MCF 10A (cell line): ENCODE measurements around the gene KCNB1. TPM values are rescaled to one million over a fixed set of nuclear protein-coding genes. Genes with fewer than 3 reads are reported as not detected.

Source experiments
- BruUV-seq: library from RNA; stranded (reverse); fragments of 400-500 nt; replicated peaks from 2 replicates; lab custom pipeline; 2021; lab: Mats Ljungman, UMichigan
- CTCF ChIA-PET: fragments of 300-600 bp; sonication (Branson Sonifier 250); formaldehyde crosslinking; extraction: SDS; loops from one replicate; lab custom pipeline; 2021; ENCODE audit warnings: antibody characterized with exemption, inconsistent platforms; lab: Yijun Ruan, JAX
- POLR2A ChIA-PET: fragments of 300-600, 350-650 bp; sonication (Branson Sonifier 250); formaldehyde crosslinking; extraction: SDS; loops from one replicate; lab custom pipeline; 2020; ENCODE audit warnings: antibody characterized with exemption, inconsistent platforms; lab: Yijun Ruan, JAX
- DNase-seq: peaks from one replicate; pipeline ENCODE4 v3.0.0-alpha.2; 2018; ENCODE audit not compliant: unreplicated experiment
- H3K27ac Mint-ChIP-seq: one replicate; pipeline ENCODE4 v1.8.0; 2022; ENCODE audit warnings: mild to moderate bottlenecking, low read depth, mixed read lengths; ENCODE audit not compliant: unreplicated experiment
- H3K27me3 Mint-ChIP-seq: one replicate; pipeline ENCODE4 v1.8.0; 2022; ENCODE audit warnings: mixed read lengths; ENCODE audit not compliant: insufficient read depth, unreplicated experiment
- H3K36me3 Mint-ChIP-seq: one replicate; pipeline ENCODE4 v1.8.0; 2022; ENCODE audit warnings: mild to moderate bottlenecking, moderate library complexity, mixed read lengths; ENCODE audit not compliant: insufficient read depth, unreplicated experiment
- H3K4me1 Mint-ChIP-seq: one replicate; pipeline ENCODE4 v1.8.0; 2022; ENCODE audit warnings: mixed read lengths; ENCODE audit not compliant: insufficient read depth, unreplicated experiment
- H3K4me3 Mint-ChIP-seq: one replicate; pipeline ENCODE4 v1.8.0; 2022; ENCODE audit warnings: mild to moderate bottlenecking, moderate library complexity, mixed read lengths; ENCODE audit not compliant: unreplicated experiment
- H3K9me3 Mint-ChIP-seq: one replicate; pipeline ENCODE4 v1.8.0; 2022; ENCODE audit warnings: mixed read lengths; ENCODE audit not compliant: unreplicated experiment
- CTCF ChIP-seq: fragments of 200-600 bp; IDR thresholded peaks from one replicate; pipeline ENCODE4 v1.8.0; 2022; ENCODE audit warnings: antibody characterized with exemption, mild to moderate bottlenecking; ENCODE audit not compliant: unreplicated experiment
- intact Hi-C: fragments of 100-400 bp; cut with micrococcal nuclease; formaldehyde crosslinking; loops from 2 replicates; pipeline ENCODE4 v1.14.1; 2022
- total RNA-seq: library from RNA; stranded (reverse); gene quantifications from 2 replicates; pipeline ENCODE4 v1.2.3, GENCODE V29; 2022

KCNB1 gene
- total RNA-seq, 1 experiment from 2014 or later, result 2.8 TPM

- intact Hi-C loops, result no loop called here
- no TSS peak for BruUV-seq
- CTCF ChIA-PET, result interaction anchor here (0.5 to 0.8 kb wide), 3 partner anchors 8 to 175 kb away, joined by 3 read pairs; no protein-coding TSS in a partner anchor
- H3K9me3 Mint-ChIP-seq, result no peaks in the 10 kb centered on the region
- no peak overlapping the region for H3K27ac Mint-ChIP-seq
- no peaks in the 10 kb centered on the region for H3K4me1 Mint-ChIP-seq
- H3K36me3 Mint-ChIP-seq, result no peaks in the 10 kb centered on the region
- POLR2A ChIA-PET, result no interaction called here
- no peaks in the 10 kb centered on the region for H3K27me3 Mint-ChIP-seq
- DNase-seq, result no peak
- H3K4me3 Mint-ChIP-seq, result no peak overlapping the region
- no peak for TF ChIP-seq CTCF
Observed at GRCh38 chr20:49518576-49518975, 36.1 kb upstream of the KCNB1 start.

DNA sequence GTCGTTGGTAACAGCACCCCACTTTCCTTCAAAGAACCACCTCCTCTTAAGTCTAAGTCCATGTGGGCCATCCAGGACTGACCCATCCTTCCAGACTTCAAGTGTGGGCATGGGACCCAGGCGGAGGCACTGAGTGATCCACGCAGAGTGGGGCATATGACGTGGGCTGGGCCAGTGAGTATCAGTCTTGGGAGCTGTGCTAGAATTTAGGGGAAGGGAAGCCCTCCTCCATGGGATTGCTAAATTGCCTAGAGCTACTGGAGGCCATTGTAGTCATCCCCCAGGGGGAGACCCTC lies 35.3 kb upstream of the KCNB1 start:
- intact Hi-C loops, result no loop called here
- ChIA-PET POLR2A (no interaction called here), CTCF (interaction anchor here (0.6 to 1.1 kb wide), 2 partner anchors 11 to 41 kb away, joined by 3 read pairs; no protein-coding TSS in a partner anchor)
- no peaks in the 10 kb centered on the region for H3K36me3 Mint-ChIP-seq
- H3K9me3 Mint-ChIP-seq, result no peaks in the 10 kb centered on the region
- TF ChIP-seq CTCF, result no peak
- no peak for DNase-seq
- H3K4me3 Mint-ChIP-seq, result no peak overlapping the region
- H3K27ac Mint-ChIP-seq, result no peak overlapping the region
- no peaks in the 10 kb centered on the region for H3K27me3 Mint-ChIP-seq
- H3K4me1 Mint-ChIP-seq, result no peaks in the 10 kb centered on the region
- no TSS peak for BruUV-seq

DNA sequence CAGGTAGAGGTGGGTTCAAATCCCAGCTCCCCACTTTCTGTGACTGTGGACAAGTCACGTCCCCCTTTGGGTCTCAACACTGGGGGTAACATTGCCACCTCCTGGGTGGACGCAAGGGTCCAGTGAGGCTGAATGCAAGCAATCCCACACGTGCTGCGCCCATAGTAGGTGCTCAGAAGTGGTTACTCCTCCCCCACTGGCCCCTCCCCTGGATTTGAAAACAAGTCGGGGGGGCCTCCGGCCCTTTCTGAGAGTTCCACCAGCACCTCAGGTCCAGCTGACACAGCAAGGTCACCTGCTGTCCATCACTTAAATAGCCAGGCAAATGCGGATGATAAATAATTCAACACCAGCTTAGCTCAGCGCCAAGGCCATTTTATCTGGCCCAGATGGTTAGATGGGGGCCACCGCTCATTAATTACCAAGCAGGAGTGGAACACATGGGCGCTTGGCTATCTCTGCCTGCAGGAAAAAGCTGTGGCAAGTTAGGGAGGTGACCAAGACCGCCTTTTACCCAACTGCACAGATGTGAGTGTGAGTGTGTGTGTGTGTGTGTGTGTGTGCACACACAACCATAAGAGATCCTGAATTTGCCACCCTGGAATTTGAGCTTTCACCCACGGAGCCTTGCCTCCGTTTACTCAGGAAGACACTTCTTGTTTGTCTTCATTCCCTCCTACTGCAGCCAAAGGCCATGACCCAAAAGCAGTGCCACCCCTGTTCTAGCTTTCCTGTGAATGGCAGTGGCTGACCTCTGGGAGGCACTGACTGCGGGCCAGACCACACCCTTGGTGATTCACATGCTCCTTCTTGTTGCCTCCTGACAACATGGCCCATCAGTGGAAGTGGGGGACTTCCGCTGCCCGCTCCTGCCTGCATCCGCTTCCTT lies 34.7 kb upstream of the KCNB1 start:
- CTCF ChIA-PET, result interaction anchor here (0.6 to 1.5 kb wide), 5 partner anchors 10 to 186 kb away, joined by 3 to 6 read pairs (median 3); no protein-coding TSS in a partner anchor
- H3K4me1 Mint-ChIP-seq, result no peaks in the 10 kb centered on the region
- no peaks in the 10 kb centered on the region for H3K36me3 Mint-ChIP-seq
- POLR2A ChIA-PET, result interaction anchor here (0.5 to 1.4 kb wide), 3 partner anchors 8 to 316 kb away, joined by 3 read pairs; no protein-coding TSS in a partner anchor
- no peak overlapping the region for H3K4me3 Mint-ChIP-seq
- no peaks in the 10 kb centered on the region for H3K9me3 Mint-ChIP-seq
- H3K27me3 Mint-ChIP-seq, result no peaks in the 10 kb centered on the region
- intact Hi-C loops, result no loop called here
- no TSS peak for BruUV-seq
- DNase-seq, result no peak
- TF ChIP-seq CTCF, result no peak
- no peak overlapping the region for H3K27ac Mint-ChIP-seq

DNA sequence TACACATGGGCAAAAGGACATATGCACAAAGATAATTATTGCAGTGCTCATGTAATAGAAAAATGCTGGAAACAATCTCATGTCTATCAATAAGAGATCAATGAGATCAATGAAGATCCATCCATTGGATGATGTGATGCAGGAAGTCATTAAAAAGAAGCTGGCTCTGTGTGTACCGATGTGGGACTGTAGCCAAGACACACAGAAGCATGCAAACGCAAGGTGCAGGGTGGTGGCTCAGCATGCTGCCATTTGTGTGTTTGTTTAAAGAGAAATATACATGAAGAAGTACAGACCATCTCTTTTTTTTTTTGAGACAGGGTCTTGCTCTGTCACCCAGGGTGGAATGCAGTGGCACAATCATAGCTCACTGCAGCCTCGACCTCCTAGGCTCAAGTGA lies 33.1 kb upstream of the KCNB1 start:
- no peak overlapping the region for H3K27ac Mint-ChIP-seq
- H3K4me1 Mint-ChIP-seq, result no peaks in the 10 kb centered on the region
- H3K4me3 Mint-ChIP-seq, result no peak overlapping the region
- no peak for DNase-seq
- no peaks in the 10 kb centered on the region for H3K27me3 Mint-ChIP-seq
- TF ChIP-seq CTCF, result no peak
- no peaks in the 10 kb centered on the region for H3K36me3 Mint-ChIP-seq
- H3K9me3 Mint-ChIP-seq, result no peaks in the 10 kb centered on the region
- ChIA-PET POLR2A (interaction anchor here (1.0 to 1.4 kb wide), 2 partner anchors 10 to 12 kb away, joined by 3 to 5 read pairs; no protein-coding TSS in a partner anchor), CTCF (interaction anchor here (0.6 to 2.9 kb wide), 9 partner anchors 18 to 181 kb away, joined by 3 to 11 read pairs (median 6); no protein-coding TSS in a partner anchor)
- intact Hi-C loops, result no loop called here
- BruUV-seq, result no TSS peak
